CD14-positive monocyte (primary cell): Measurements from ENCODE around the gene DPEP2NB. TPM values are rescaled to one million over a fixed set of nuclear protein-coding genes. Genes with fewer than 3 reads are reported as not detected.

Source experiments
- DNase-seq, 3 donors: peaks; one replicate each; pipeline ENCODE4 v3.0.0-alpha.2; 2011 to 2022
- H2AFZ ChIP-seq: 2 replicates; pipeline ENCODE4 v1.6.0; 2012; ENCODE audit warnings: mild to moderate bottlenecking, low read depth, low read length, inconsistent platforms; ENCODE audit not compliant: insufficient read depth, poor library complexity, severe bottlenecking
- H3K27ac ChIP-seq, 2 donors: 1 replicate in 1 of 2; 2 replicates in 1 of 2; pipeline ENCODE4 v1.5.1; 2012 to 2013; ENCODE audit warnings: low read length in 2 of 2, control low read depth in 1 of 2, inconsistent platforms in 1 of 2, low read depth in 1 of 2, mild to moderate bottlenecking in 1 of 2
- H3K27me3 ChIP-seq, 2 donors: one replicate each; pipeline versions ENCODE4 v1.6.0 to v1.6.1; 2011 to 2013; ENCODE audit warnings: low read length in 2 of 2; ENCODE audit not compliant: control insufficient read depth in 2 of 2, insufficient read depth in 2 of 2
- H3K36me3 ChIP-seq, 2 donors: replicated peaks in 1 of 2; 1 replicate in 1 of 2; 2 replicates in 1 of 2; pipeline versions ENCODE4 v1.5.1 to v1.6.1; 2012 to 2013; ENCODE audit warnings: low read length in 2 of 2, control low read depth in 1 of 2, inconsistent platforms in 1 of 2, mild to moderate bottlenecking in 1 of 2; ENCODE audit not compliant: insufficient read depth in 2 of 2, control insufficient read depth in 1 of 2
- H3K4me1 ChIP-seq, 2 donors: 1 replicate in 1 of 2; 2 replicates in 1 of 2; pipeline versions ENCODE4 v1.5.1 to v1.6.1; 2012 to 2013; ENCODE audit warnings: low read length in 2 of 2, control low read depth in 1 of 2, inconsistent platforms in 1 of 2, mild to moderate bottlenecking in 1 of 2, moderate library complexity in 1 of 2; ENCODE audit not compliant: insufficient read depth in 2 of 2, control insufficient read depth in 1 of 2
- H3K4me2 ChIP-seq: replicated peaks from 2 replicates; pipeline ENCODE3; 2012; ENCODE audit warnings: low read length, moderate library complexity, mild to moderate bottlenecking; ENCODE audit not compliant: poor library complexity, severe bottlenecking; ENCODE audit errors: extremely low read depth
- H3K4me3 ChIP-seq, 3 experiments: fragments of 200-600 bp in 1 of 3; sonication (generic) in 1 of 3; replicated peaks in 1 of 3; 1 replicate in 2 of 3; 2 replicates in 1 of 3; pipeline ENCODE4 v1.5.1; 2011 to 2013; ENCODE audit warnings: low read length in 3 of 3, mild to moderate bottlenecking in 3 of 3, control low read depth in 2 of 3, low read depth in 2 of 3, inconsistent platforms in 1 of 3, moderate library complexity in 1 of 3
- H3K79me2 ChIP-seq: 2 replicates; pipeline ENCODE4 v1.6.0; 2012; ENCODE audit warnings: mild to moderate bottlenecking, control low read depth, inconsistent platforms, low read length, moderate library complexity; ENCODE audit not compliant: insufficient read depth
- H3K9ac ChIP-seq: 2 replicates; pipeline ENCODE4 v1.6.0; 2017; ENCODE audit warnings: low read length, mild to moderate bottlenecking; ENCODE audit not compliant: insufficient read depth, poor library complexity, severe bottlenecking
- H3K9me3 ChIP-seq, 2 donors: replicated peaks in 1 of 2; 1 replicate in 1 of 2; 2 replicates in 1 of 2; pipeline versions ENCODE4 v1.5.1 to v1.6.1; 2012 to 2013; ENCODE audit warnings: low read length in 2 of 2, control low read depth in 1 of 2; ENCODE audit not compliant: control insufficient read depth in 1 of 2, insufficient read depth in 1 of 2
- H4K20me1 ChIP-seq: 2 replicates; pipeline ENCODE4 v1.6.0; 2012; ENCODE audit warnings: mild to moderate bottlenecking, low read length, control low read depth, moderate library complexity; ENCODE audit not compliant: insufficient read depth
- H3K27ac Mint-ChIP-seq, 7 donors: one replicate each; pipeline ENCODE4 v1.8.0; 2020; ENCODE audit warnings: mild to moderate bottlenecking in 7 of 7, mixed read lengths in 7 of 7, moderate library complexity in 6 of 7, inconsistent platforms in 2 of 7
- H3K27me3 Mint-ChIP-seq, 3 donors: one replicate each; pipeline ENCODE4 v1.8.0; 2021 to 2022; ENCODE audit warnings: low read depth in 3 of 3, mild to moderate bottlenecking in 3 of 3, mixed read lengths in 3 of 3, moderate library complexity in 3 of 3, inconsistent platforms in 1 of 3
- H3K36me3 Mint-ChIP-seq, 2 donors: one replicate each; pipeline ENCODE4 v1.8.0; 2020; ENCODE audit warnings: mixed read lengths in 2 of 2, inconsistent platforms in 1 of 2, mild to moderate bottlenecking in 1 of 2
- H3K4me1 Mint-ChIP-seq: one replicate; pipeline ENCODE4 v1.8.0; 2020; ENCODE audit warnings: mild to moderate bottlenecking, mixed read lengths
- H3K4me3 Mint-ChIP-seq, 2 donors: one replicate each; pipeline ENCODE4 v1.8.0; 2020; ENCODE audit warnings: mild to moderate bottlenecking in 2 of 2, mixed read lengths in 2 of 2, moderate library complexity in 1 of 2
- H3K9me3 Mint-ChIP-seq, 7 donors: one replicate each; pipeline ENCODE4 v1.8.0; 2020 to 2022; ENCODE audit warnings: mixed read lengths in 7 of 7, mild to moderate bottlenecking in 6 of 7, moderate library complexity in 6 of 7, inconsistent platforms in 2 of 7
- WGBS: methylation state at CpG from one replicate; pipeline ENCODE4 v1.1.5; 2013; ENCODE audit warnings: missing lambda C conversion rate; ENCODE audit not compliant: insufficient coverage; 5-methylcytosine and 5-hydroxymethylcytosine counted together
- intact Hi-C, 2 donors: fragments of 100-400 bp; cut with micrococcal nuclease; formaldehyde crosslinking; loops; one replicate each; pipeline versions ENCODE4 v1.15.0 to v1.15.1; 2023
- polyA plus RNA-seq, 3 donors: library from polyadenylated mRNA; depleted of rRNA in 1 of 3; unstranded in 2 of 3; stranded (reverse) in 1 of 3; fragments of 300-500 nt in 2 of 3; fragments of >200 nt in 1 of 3; fragmentation: Illumina TruSeq in 2 of 3; gene quantifications; 1 replicate in 2 of 3; 2 replicates in 1 of 3; pipeline ENCODE4 v1.2.3, GENCODE V29; 2012 to 2021
- TF ChIP-seq, protein P1 (sequence below): fragments of 200-600 bp; IDR thresholded peaks from one replicate; pipeline ENCODE4 v1.8.0; 2022; ENCODE audit warnings: antibody characterized with exemption, mild to moderate bottlenecking

DPEP2NB gene
- polyA plus RNA-seq, 3 donors: not detected

DNA sequence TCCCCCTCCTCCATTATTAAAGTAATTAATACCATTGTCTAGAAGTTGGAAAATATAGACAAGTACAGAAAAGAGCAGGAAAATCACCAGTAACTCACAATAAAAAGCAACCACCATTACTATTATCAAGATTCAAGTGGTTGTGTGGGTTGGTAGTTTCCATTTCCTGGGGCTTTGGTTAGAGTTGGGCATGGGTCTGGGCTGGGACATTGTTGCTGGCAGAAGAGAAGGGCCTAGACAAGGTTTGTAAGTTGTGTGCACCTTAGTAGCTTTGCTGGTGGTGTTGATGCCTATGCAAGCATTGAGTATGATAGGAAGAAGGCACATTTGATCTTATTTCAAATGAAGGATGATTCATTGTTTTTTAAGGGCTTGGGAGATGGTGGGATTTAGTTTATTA is 44.1 kb upstream of the DPEP2NB start:
- Histone ChIP-seq H3K9ac (no peak overlapping the region), H3K36me3 (peaks cover 21 to 73% of the 10 kb centered on the region in 2 donors), H3K27ac (peak overlapping the region in 1 of 2 donors; percentile 68), H3K4me2 (no peak overlapping the region), H3K4me1 (peaks cover 47 to 48% of the 10 kb centered on the region in 2 donors), H3K9me3 (no peaks in the 10 kb centered on the region), H2AFZ (no peak overlapping the region), H3K27me3 (no peaks in the 10 kb centered on the region), H3K79me2 (no peaks in the 10 kb centered on the region), H3K4me3 (no peak overlapping the region), H4K20me1 (no peaks in the 10 kb centered on the region)
- Mint-ChIP-seq H3K4me1 (peaks cover 54% of the 10 kb centered on the region), H3K4me3 (no peak overlapping the region), H3K27me3 (peaks cover 0 to 2% (median 0%) of the 10 kb centered on the region in 3 donors), H3K9me3 (peaks cover 0 to under 1% (median 0%) of the 10 kb centered on the region in 7 donors), H3K27ac (peak overlapping the region in 3 of 7 donors; percentile 38 to 82 (median 74)), H3K36me3 (peaks cover 51 to 72% of the 10 kb centered on the region in 2 donors)
- intact Hi-C loops: loop anchor here in 1 of 2 donors (5.0 to 10.0 kb wide), 2 partner anchors 178 to 235 kb away; partner anchors contain the start of gene NRN1L
- TF ChIP-seq, protein P1, sequence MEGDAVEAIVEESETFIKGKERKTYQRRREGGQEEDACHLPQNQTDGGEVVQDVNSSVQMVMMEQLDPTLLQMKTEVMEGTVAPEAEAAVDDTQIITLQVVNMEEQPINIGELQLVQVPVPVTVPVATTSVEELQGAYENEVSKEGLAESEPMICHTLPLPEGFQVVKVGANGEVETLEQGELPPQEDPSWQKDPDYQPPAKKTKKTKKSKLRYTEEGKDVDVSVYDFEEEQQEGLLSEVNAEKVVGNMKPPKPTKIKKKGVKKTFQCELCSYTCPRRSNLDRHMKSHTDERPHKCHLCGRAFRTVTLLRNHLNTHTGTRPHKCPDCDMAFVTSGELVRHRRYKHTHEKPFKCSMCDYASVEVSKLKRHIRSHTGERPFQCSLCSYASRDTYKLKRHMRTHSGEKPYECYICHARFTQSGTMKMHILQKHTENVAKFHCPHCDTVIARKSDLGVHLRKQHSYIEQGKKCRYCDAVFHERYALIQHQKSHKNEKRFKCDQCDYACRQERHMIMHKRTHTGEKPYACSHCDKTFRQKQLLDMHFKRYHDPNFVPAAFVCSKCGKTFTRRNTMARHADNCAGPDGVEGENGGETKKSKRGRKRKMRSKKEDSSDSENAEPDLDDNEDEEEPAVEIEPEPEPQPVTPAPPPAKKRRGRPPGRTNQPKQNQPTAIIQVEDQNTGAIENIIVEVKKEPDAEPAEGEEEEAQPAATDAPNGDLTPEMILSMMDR: no peak
- no peak for DNase-seq

DNA sequence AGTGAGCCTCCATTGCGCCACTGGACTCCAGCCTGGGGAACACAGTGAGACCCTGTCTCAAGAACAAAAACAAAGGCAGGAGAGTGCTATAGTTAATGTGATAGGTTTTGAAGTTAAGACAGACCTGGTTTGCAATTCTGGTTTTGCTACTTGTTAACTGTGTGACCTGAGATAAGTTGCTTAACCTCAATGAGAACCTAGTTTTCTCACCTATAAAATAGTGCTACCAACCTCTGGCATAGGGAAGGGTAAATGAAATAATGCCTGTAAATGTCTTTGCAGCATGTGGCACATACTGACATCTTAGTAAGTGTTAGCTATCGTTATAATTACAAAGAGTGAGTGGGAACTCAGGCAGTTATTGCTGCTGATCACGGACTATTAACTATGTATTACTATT is 39.7 kb upstream of the DPEP2NB start:
- Histone ChIP-seq H3K36me3 (peaks cover 44 to 95% of the 10 kb centered on the region in 2 donors), H3K9ac (no peak overlapping the region), H2AFZ (no peak overlapping the region), H3K4me2 (no peak overlapping the region), H3K9me3 (no peaks in the 10 kb centered on the region), H3K4me3 (no peak overlapping the region), H3K27me3 (no peaks in the 10 kb centered on the region), H3K79me2 (no peaks in the 10 kb centered on the region), H3K27ac (no peak overlapping the region), H4K20me1 (no peaks in the 10 kb centered on the region), H3K4me1 (peaks cover 7 to 8% of the 10 kb centered on the region in 2 donors)
- WGBS: 96% methylated on average over 3 of the region's 3 CpGs
- H3K4me1 Mint-ChIP-seq: peaks cover 21% of the 10 kb centered on the region
- H3K27ac Mint-ChIP-seq: no peak overlapping the region
- DNase-seq: no peak
- H3K4me3 Mint-ChIP-seq: no peak overlapping the region
- peaks cover 80 to 87% of the 10 kb centered on the region in 2 donors for H3K36me3 Mint-ChIP-seq
- intact Hi-C loops: no loop called here
- H3K9me3 Mint-ChIP-seq: peaks cover 0 to 5% (median 0%) of the 10 kb centered on the region in 7 donors
- peaks cover 0 to 2% (median 0%) of the 10 kb centered on the region in 3 donors for H3K27me3 Mint-ChIP-seq
- TF ChIP-seq, protein P1: no peak
